GM12801 (cell line): Measurements from ENCODE around the gene IMMP2L.

ENCODE experiments used
- TF ChIP-seq, protein P1 (sequence below): IDR thresholded peaks from one replicate; pipeline ENCODE4 v1.5.1; 2011; ENCODE audit warnings: control low read depth; ENCODE audit not compliant: insufficient read length; ENCODE audit errors: extremely low read depth

IMMP2L gene

DNA sequence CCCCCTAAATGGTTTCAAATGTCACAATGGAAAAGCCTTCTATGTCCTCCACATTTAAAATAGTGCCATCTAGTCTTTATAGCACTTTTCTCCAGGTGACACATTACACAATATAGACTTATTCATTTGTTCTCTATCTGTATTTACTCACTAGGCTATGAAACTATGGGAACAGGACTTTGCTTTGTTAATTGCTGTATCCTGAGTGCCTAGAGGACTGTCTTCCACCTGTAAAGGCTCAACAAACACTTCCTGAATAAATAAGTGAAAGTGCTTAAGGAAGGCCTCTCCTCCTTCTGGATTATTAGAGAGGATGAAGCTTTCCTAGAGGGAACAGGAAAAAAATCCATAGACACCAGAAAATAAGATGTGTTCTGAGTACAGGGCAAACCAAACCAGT is 868.9 kb downstream of the IMMP2L start:
- TF ChIP-seq, protein P1, sequence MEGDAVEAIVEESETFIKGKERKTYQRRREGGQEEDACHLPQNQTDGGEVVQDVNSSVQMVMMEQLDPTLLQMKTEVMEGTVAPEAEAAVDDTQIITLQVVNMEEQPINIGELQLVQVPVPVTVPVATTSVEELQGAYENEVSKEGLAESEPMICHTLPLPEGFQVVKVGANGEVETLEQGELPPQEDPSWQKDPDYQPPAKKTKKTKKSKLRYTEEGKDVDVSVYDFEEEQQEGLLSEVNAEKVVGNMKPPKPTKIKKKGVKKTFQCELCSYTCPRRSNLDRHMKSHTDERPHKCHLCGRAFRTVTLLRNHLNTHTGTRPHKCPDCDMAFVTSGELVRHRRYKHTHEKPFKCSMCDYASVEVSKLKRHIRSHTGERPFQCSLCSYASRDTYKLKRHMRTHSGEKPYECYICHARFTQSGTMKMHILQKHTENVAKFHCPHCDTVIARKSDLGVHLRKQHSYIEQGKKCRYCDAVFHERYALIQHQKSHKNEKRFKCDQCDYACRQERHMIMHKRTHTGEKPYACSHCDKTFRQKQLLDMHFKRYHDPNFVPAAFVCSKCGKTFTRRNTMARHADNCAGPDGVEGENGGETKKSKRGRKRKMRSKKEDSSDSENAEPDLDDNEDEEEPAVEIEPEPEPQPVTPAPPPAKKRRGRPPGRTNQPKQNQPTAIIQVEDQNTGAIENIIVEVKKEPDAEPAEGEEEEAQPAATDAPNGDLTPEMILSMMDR = no peak

DNA sequence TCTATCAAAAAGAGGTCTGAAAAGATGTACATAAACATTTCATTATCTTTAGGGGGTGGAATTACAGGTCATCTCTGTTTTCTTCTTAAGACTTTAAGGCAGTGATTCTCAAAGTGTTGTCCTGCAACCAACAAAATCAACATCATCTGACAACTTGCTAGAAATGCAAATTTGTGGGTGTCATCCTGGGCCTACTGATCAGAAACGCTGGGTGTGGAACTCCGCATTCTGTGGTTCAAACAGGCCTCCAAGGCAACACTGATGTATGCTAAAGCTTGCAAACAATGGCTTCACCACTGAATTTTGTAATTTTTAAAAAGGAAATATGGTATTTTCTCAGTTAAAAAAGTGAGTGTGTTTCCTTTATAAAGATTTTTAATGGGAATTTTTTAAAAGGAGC is 873.4 kb downstream of the IMMP2L start:
- TF ChIP-seq, protein P1 = no peak

DNA sequence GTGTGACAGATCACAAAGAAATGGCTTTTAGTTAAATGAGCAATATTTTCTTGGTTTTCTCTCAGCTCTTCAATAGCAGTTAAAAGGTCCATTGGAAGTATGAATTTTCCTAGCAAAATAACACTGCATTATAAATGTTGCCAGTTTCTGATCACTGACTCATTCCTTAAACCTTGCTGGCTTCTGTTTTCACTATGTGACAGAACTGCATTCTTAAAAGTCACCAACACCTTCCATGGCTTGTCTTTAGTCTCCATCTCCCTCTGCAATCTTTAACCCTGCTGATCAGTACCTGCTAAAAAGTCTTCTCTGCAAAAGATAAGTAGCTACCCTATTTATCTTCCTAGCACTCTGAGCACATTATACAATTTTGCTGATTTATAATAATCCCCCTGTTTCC is 876.4 kb downstream of the IMMP2L start:
- TF ChIP-seq, protein P1 = no peak

GRCh38 chr7:110681941-110682340 is 880.4 kb downstream of the IMMP2L start:
- TF ChIP-seq, protein P1 = no peak

- TF ChIP-seq, protein P1 = no peak
These were observed 884.9 kb downstream of the IMMP2L start for GRCh38 chr7:110677405-110677804.

GRCh38 chr7:110676785-110677184 is 885.5 kb downstream of the IMMP2L start:
- TF ChIP-seq, protein P1 = no peak

DNA sequence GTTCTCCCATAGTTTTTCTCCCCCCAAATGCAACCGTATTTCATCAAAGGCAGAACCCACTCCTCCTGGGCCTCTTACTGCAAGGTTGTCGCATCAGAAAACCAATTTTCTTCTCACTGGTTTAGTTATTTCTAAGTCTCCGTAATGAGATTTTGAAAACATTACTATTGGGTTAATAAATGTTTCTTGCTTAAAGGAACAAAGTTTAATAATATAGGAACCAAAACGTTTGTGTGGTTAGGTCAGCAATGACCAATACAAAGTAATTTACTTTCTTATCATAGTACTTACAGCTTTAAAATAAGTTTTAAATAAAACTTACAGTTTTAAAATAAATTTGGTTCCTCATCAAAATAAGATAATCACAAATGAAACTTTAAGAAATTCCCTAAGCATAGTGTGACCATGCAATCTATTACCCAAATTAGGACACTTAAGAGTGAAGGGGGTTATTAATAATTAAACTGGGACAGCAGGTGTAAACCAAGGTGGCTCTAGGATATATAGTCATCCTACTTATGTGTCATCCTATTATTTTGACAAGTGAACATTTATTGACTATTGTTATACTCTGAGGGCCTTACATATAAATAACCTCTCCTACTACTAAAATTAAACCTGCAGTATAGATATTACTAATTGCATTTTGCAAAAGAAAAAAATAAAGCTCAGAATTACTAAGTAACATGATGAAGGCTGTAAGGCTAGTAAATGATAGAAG is 886.7 kb downstream of the IMMP2L start:
- TF ChIP-seq, protein P1 = no peak

GRCh38 chr7:110673148-110673547 is 889.1 kb downstream of the IMMP2L start:
- TF ChIP-seq, protein P1 = no peak
